ENCODE measurements around the gene RASSF7.
A peak's percentile ranks its signal among the peaks of the same experiment; 100 is the strongest.

Gene RASSF7

GRCh38 chr11:553083-553987 lies 7.4 kb upstream of the RASSF7 start:
- DNase-seq: no peak

GRCh38 chr11:553988-554340 lies 6.8 kb upstream of the RASSF7 start:
- no peak for DNase-seq

GRCh38 chr11:554428-555226 lies 6.1 kb upstream of the RASSF7 start:
- DNase-seq: peak in 1 of 2 donors; percentile 10

GRCh38 chr11:555227-555779 lies 5.5 kb upstream of the RASSF7 start:
- DNase-seq: no peak

GRCh38 chr11:555780-556661 lies 4.7 kb upstream of the RASSF7 start:
- DNase-seq: no peak

GRCh38 chr11:556662-557256 lies 4.0 kb upstream of the RASSF7 start:
- no peak for DNase-seq

GRCh38 chr11:557328-558132 lies 3.2 kb upstream of the RASSF7 start:
- no peak for DNase-seq

- no peak for DNase-seq
Measured at GRCh38 chr11:558503-558902, 2.3 kb upstream of the RASSF7 start.

- no peak for DNase-seq
Measured at GRCh38 chr11:559020-559620, 1.6 kb upstream of the RASSF7 start.

- no peak for DNase-seq
Measured at GRCh38 chr11:559712-560304, 962 bp upstream of the RASSF7 start.

GRCh38 chr11:561148-562003 lies 606 bp downstream of the RASSF7 start:
- DNase-seq: no peak

GRCh38 chr11:562046-562645 lies 1.4 kb downstream of the RASSF7 start:
- DNase-seq: no peak

- DNase-seq: no peak
Measured at GRCh38 chr11:563066-563811, 2.5 kb downstream of the RASSF7 start.

- no peak for DNase-seq
Measured at GRCh38 chr11:563812-564578, 3.2 kb downstream of the RASSF7 start.

GRCh38 chr11:565921-566509 lies 5.2 kb downstream of the RASSF7 start:
- no peak for DNase-seq

GRCh38 chr11:567011-567628 lies 6.3 kb downstream of the RASSF7 start:
- DNase-seq: no peak
